Ascending aorta (tissue), 2 donors: Measurements from ENCODE around the gene SCLT1. TPM values are rescaled to one million over a fixed set of nuclear protein-coding genes. Genes with fewer than 3 reads are reported as not detected.

Experiments used
- DNase-seq, 2 donors: peaks; one replicate each; pipeline ENCODE4 v3.0.0-alpha.2; 2019; ENCODE audit warnings: low spot score in 2 of 2
- H3K27ac ChIP-seq, 2 donors: fragments of 200-600 bp; sonication (generic); one replicate each; pipeline ENCODE4 v1.5.1; 2016 to 2017; ENCODE audit warnings: mild to moderate bottlenecking in 1 of 2
- H3K27me3 ChIP-seq: fragments of 200-600 bp; sonication (generic); one replicate; pipeline ENCODE4 v1.5.1; 2017
- H3K36me3 ChIP-seq, 2 donors: fragments of 200-600 bp; sonication (generic); one replicate each; pipeline ENCODE4 v1.5.1; 2016
- H3K4me1 ChIP-seq, 2 donors: fragments of 200-600 bp; sonication (generic); one replicate each; pipeline ENCODE4 v1.5.1; 2016 to 2017; ENCODE audit warnings: mild to moderate bottlenecking in 1 of 2
- H3K4me3 ChIP-seq, 2 donors: fragments of 200-600 bp; sonication (generic); one replicate each; pipeline ENCODE4 v1.5.1; 2016 to 2017; ENCODE audit warnings: mild to moderate bottlenecking in 1 of 2
- H3K9me3 ChIP-seq, 2 donors: fragments of 200-600 bp; sonication (generic); one replicate each; pipeline ENCODE4 v1.5.1; 2016
- CTCF ChIP-seq, 3 experiments: fragments of 200-600 bp in 2 of 3; fragments of 450-650 bp in 1 of 3; sonication (generic) in 2 of 3; IDR thresholded peaks; one replicate each; pipeline ENCODE4 v1.5.1; 2016 to 2019; ENCODE audit warnings: antibody characterized with exemption in 3 of 3, mild to moderate bottlenecking in 1 of 3, moderate library complexity in 1 of 3
- intact Hi-C: fragments of 100-400 bp; cut with DNase I; formaldehyde crosslinking; loops from one replicate; pipeline ENCODE4 v1.15.1; 2023
- total RNA-seq: library from RNA; depleted of rRNA; stranded (reverse); fragments of >200 nt; gene quantifications from one replicate; pipeline ENCODE4 v1.1.0, GENCODE V29; 2016

The SCLT1 gene
- total RNA-seq, 1 donor from 2014 or later = 7.0 TPM

GRCh38 chr4:128961405-128961804 is 131.9 kb downstream of the SCLT1 start:
- H3K27me3 ChIP-seq = no peaks in the 10 kb centered on the region
- no peaks in the 10 kb centered on the region for H3K36me3 ChIP-seq
- intact Hi-C loops = no loop called here
- H3K9me3 ChIP-seq = no peaks in the 10 kb centered on the region
- TF ChIP-seq CTCF (IDR thresholded peaks at IDR 0.05) = no peak
- no peak overlapping the region for H3K4me3 ChIP-seq
- no peak overlapping the region for H3K27ac ChIP-seq
- DNase-seq = no peak
- no peaks in the 10 kb centered on the region for H3K4me1 ChIP-seq

GRCh38 chr4:128958194-128958593 is 135.1 kb downstream of the SCLT1 start:
- H3K4me1 ChIP-seq = no peaks in the 10 kb centered on the region
- TF ChIP-seq CTCF (IDR thresholded peaks at IDR 0.05) = no peak
- H3K4me3 ChIP-seq = no peak overlapping the region
- H3K27ac ChIP-seq = no peak overlapping the region
- DNase-seq = no peak
- intact Hi-C loops = no loop called here
- no peaks in the 10 kb centered on the region for H3K36me3 ChIP-seq
- no peaks in the 10 kb centered on the region for H3K27me3 ChIP-seq
- no peaks in the 10 kb centered on the region for H3K9me3 ChIP-seq

GRCh38 chr4:128957459-128957858 is 135.9 kb downstream of the SCLT1 start:
- DNase-seq = no peak
- Histone ChIP-seq H3K4me3 (no peak overlapping the region), H3K27ac (no peak overlapping the region), H3K4me1 (no peaks in the 10 kb centered on the region), H3K9me3 (no peaks in the 10 kb centered on the region), H3K36me3 (no peaks in the 10 kb centered on the region), H3K27me3 (no peaks in the 10 kb centered on the region)
- intact Hi-C loops = no loop called here
- no peak for TF ChIP-seq CTCF (IDR thresholded peaks at IDR 0.05)

GRCh38 chr4:128955751-128956150 is 137.6 kb downstream of the SCLT1 start:
- no peaks in the 10 kb centered on the region for H3K9me3 ChIP-seq

GRCh38 chr4:128954941-128955340 is 138.4 kb downstream of the SCLT1 start:
- H3K9me3 ChIP-seq = no peaks in the 10 kb centered on the region
- H3K27me3 ChIP-seq = no peaks in the 10 kb centered on the region
- no peaks in the 10 kb centered on the region for H3K36me3 ChIP-seq
- H3K4me1 ChIP-seq = no peaks in the 10 kb centered on the region
- H3K27ac ChIP-seq = no peak overlapping the region
- DNase-seq = no peak
- H3K4me3 ChIP-seq = no peak overlapping the region
- no peak for TF ChIP-seq CTCF (IDR thresholded peaks at IDR 0.05)
- intact Hi-C loops = no loop called here

More at GRCh38 chr4:128955751-128956150, 137.6 kb downstream of the SCLT1 start:
- H3K27me3 ChIP-seq = no peaks in the 10 kb centered on the region
- intact Hi-C loops = no loop called here
- no peak for TF ChIP-seq CTCF (IDR thresholded peaks at IDR 0.05)
- no peak for DNase-seq
- no peaks in the 10 kb centered on the region for H3K36me3 ChIP-seq
- H3K4me3 ChIP-seq = no peak overlapping the region
- no peaks in the 10 kb centered on the region for H3K4me1 ChIP-seq
- H3K27ac ChIP-seq = no peak overlapping the region

- H3K36me3 ChIP-seq = no peaks in the 10 kb centered on the region
- no peak for TF ChIP-seq CTCF (IDR thresholded peaks at IDR 0.05)
- no peak overlapping the region for H3K4me3 ChIP-seq
- no peaks in the 10 kb centered on the region for H3K9me3 ChIP-seq
- no peaks in the 10 kb centered on the region for H3K27me3 ChIP-seq
- no peak overlapping the region for H3K27ac ChIP-seq
- intact Hi-C loops = no loop called here
- no peak for DNase-seq
- H3K4me1 ChIP-seq = no peaks in the 10 kb centered on the region
Measured at GRCh38 chr4:128951316-128951715, 142.0 kb downstream of the SCLT1 start.
